ENCODE data around the gene ABCA13. TPM values are rescaled to one million over a fixed set of nuclear protein-coding genes. Genes with fewer than 3 reads are reported as not detected.

ABCA13 gene
- total RNA-seq, 3 donors from 2014 or later (not counting 1 experiment from before 2014, with no cell fraction given): 0.05 to 0.09 TPM; not detected in 1

DNA sequence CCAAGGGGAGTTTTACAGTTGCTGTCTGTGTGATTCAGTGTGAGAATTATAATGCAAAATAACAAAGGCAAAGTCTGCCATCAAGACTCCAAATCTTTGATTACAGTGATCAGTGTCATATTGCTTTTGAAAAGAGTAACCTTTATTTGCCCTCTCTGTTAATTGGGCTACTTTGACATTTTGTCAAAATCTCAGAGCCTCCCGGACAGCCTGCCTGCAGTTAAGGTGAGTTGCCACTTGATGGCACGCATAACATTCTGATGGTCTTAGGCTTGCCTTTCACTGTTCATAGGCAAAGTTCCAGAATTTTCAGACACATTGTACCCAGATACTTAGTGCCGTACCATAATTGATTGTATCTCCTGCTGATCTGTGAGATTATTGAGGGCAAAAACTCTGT, 253.5 kb downstream of the ABCA13 start:
- no peaks in the 10 kb centered on the region for H3K36me3 Mint-ChIP-seq
- peaks cover 0 to 2% of the 10 kb centered on the region in 2 donors for H3K9me3 Mint-ChIP-seq
- ATAC-seq (no peak), DNase-seq (no peak)
- Histone ChIP-seq H3K27ac (ENCODE audit: low read length) (no peak overlapping the region), H3K4me1 (ENCODE audit: control insufficient read depth, insufficient read depth, low read length) (no peaks in the 10 kb centered on the region), H3K27me3 (ENCODE audit: control insufficient read depth, insufficient read depth, low read length) (no peaks in the 10 kb centered on the region), H3K4me3 (ENCODE audit: low read length) (no peak overlapping the region), H3K36me3 (ENCODE audit: control insufficient read depth, insufficient read depth, low read length) (no peaks in the 10 kb centered on the region), H3K9me3 (ENCODE audit: control insufficient read depth, insufficient read depth, low read length) (no peaks in the 10 kb centered on the region)
- WGBS (ENCODE audit: insufficient coverage): 87% methylated on average over 3 of the region's 3 CpGs
- H3K4me1 Mint-ChIP-seq: no peaks in the 10 kb centered on the region
- H3K27ac Mint-ChIP-seq: no peak overlapping the region
- intact Hi-C loops (cut with micrococcal nuclease): no loop called here
- TF ChIP-seq, protein P1, sequence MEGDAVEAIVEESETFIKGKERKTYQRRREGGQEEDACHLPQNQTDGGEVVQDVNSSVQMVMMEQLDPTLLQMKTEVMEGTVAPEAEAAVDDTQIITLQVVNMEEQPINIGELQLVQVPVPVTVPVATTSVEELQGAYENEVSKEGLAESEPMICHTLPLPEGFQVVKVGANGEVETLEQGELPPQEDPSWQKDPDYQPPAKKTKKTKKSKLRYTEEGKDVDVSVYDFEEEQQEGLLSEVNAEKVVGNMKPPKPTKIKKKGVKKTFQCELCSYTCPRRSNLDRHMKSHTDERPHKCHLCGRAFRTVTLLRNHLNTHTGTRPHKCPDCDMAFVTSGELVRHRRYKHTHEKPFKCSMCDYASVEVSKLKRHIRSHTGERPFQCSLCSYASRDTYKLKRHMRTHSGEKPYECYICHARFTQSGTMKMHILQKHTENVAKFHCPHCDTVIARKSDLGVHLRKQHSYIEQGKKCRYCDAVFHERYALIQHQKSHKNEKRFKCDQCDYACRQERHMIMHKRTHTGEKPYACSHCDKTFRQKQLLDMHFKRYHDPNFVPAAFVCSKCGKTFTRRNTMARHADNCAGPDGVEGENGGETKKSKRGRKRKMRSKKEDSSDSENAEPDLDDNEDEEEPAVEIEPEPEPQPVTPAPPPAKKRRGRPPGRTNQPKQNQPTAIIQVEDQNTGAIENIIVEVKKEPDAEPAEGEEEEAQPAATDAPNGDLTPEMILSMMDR (IDR thresholded peaks at IDR 0.05): no peak
- no peaks in the 10 kb centered on the region for H3K27me3 Mint-ChIP-seq (ENCODE audit: low read depth in 2 of 2)
- H3K4me3 Mint-ChIP-seq: no peak overlapping the region

DNA sequence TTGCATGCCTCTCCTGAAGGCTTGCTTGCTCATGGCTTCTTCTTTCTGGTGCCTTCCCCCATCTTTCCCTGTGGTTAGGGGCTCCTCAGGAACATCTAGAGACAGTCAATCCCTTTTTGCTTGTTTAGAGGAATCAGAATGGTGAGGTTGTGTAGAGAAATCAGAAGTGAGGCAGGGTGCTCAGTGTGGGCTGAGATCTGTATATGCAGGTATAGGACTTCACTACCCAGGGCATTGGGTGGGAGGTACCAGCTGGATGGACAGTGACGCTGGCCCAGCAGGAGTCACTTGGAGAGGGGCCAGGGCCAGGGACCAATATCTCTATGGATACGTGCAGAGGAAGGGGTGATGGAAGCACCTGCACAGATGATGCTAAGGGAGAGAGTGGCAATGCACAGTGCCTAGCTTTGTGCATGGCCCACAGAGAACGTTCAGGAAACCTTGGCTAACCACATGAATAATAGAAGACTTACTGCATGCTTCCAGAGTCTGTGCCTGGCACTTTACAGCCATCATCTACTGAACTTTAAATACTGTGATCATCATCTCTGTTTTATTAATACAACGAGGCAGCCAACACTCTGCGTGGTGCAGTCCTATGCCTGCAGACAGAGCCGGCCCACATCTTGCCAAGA, 255.2 kb downstream of the ABCA13 start:
- no peaks in the 10 kb centered on the region for H3K4me1 Mint-ChIP-seq
- WGBS (ENCODE audit: insufficient coverage): 85% methylated on average over 6 of the region's 6 CpGs
- no peaks in the 10 kb centered on the region for H3K27me3 Mint-ChIP-seq (ENCODE audit: low read depth in 2 of 2)
- H3K27ac Mint-ChIP-seq: no peak overlapping the region
- intact Hi-C loops (cut with micrococcal nuclease): no loop called here
- H3K4me3 ChIP-seq (ENCODE audit: low read length): no peak overlapping the region
- H3K36me3 Mint-ChIP-seq: no peaks in the 10 kb centered on the region
- H3K27me3 ChIP-seq (ENCODE audit: control insufficient read depth, insufficient read depth, low read length): no peaks in the 10 kb centered on the region
- no peak overlapping the region for H3K4me3 Mint-ChIP-seq
- DNase-seq (no peak), ATAC-seq (no peak)
- no peaks in the 10 kb centered on the region for H3K9me3 ChIP-seq (ENCODE audit: control insufficient read depth, insufficient read depth, low read length)
- H3K36me3 ChIP-seq (ENCODE audit: control insufficient read depth, insufficient read depth, low read length): no peaks in the 10 kb centered on the region
- H3K4me1 ChIP-seq (ENCODE audit: control insufficient read depth, insufficient read depth, low read length): no peaks in the 10 kb centered on the region
- H3K9me3 Mint-ChIP-seq: peaks cover 0 to 4% of the 10 kb centered on the region in 2 donors
- TF ChIP-seq, protein P1 (IDR thresholded peaks at IDR 0.05): no peak
- H3K27ac ChIP-seq (ENCODE audit: low read length): no peak overlapping the region

DNA sequence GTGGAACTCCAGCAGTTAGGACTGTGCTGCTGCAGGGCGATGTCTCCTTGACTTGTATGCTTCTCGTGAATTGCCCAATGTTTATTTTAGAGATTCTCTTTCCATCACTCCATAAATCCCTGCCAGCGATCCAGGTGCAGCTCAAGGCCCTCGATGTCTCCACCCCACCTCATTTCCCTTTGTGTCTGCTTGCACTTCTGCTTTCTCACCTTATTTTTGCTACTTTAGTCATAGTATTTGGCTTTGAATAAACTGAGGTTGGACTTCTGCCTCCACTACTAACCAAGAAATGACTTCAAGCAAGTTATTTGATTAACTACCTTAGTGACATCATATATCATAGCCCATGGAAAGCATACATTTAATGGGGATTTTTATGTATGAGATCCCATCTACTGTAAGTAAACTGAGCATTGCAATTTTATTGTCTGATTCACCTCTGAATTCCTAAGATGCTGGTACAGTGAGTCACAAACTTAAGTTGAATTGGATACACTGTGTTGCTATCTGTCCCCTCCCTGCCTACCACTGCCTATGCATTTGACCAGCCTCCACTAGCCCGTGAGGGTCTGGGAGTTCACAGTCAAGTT, 255.8 kb downstream of the ABCA13 start:
- ATAC-seq (no peak), DNase-seq (no peak)
- Histone ChIP-seq H3K27ac (ENCODE audit: low read length) (no peak overlapping the region), H3K4me1 (ENCODE audit: control insufficient read depth, insufficient read depth, low read length) (no peaks in the 10 kb centered on the region), H3K36me3 (ENCODE audit: control insufficient read depth, insufficient read depth, low read length) (no peaks in the 10 kb centered on the region), H3K4me3 (ENCODE audit: low read length) (no peak overlapping the region), H3K9me3 (ENCODE audit: control insufficient read depth, insufficient read depth, low read length) (no peaks in the 10 kb centered on the region), H3K27me3 (ENCODE audit: control insufficient read depth, insufficient read depth, low read length) (no peaks in the 10 kb centered on the region)
- Mint-ChIP-seq H3K4me3 (no peak overlapping the region), H3K27me3 (ENCODE audit: low read depth in 2 of 2) (no peaks in the 10 kb centered on the region), H3K36me3 (no peaks in the 10 kb centered on the region), H3K9me3 (peaks cover 0 to 2% of the 10 kb centered on the region in 2 donors), H3K27ac (no peak overlapping the region), H3K4me1 (no peaks in the 10 kb centered on the region)
- 85% methylated on average over 5 of the region's 5 CpGs for WGBS (ENCODE audit: insufficient coverage)
- TF ChIP-seq, protein P1 (IDR thresholded peaks at IDR 0.05): no peak
- intact Hi-C loops (cut with micrococcal nuclease): no loop called here

DNA sequence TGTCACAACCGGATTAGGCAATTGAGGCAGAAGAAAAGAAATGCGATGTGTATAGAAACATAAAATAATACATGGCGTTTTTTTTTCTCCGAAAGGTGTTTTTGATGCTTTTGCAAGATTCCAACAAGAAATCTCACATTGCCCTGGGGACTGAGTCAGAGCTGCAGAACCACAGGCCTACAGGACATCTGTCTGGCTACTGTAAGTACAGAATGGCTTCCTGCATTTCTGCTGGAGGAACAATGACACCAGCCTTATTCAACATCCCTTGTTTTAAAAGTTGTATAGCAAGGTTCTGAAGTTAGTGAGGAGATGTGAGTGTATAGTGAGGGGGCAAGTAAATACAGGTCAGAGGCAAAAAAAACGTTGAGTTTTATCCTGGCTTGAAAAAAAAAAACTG, 256.4 kb downstream of the ABCA13 start:
- H3K9me3 ChIP-seq (ENCODE audit: control insufficient read depth, insufficient read depth, low read length): no peaks in the 10 kb centered on the region
- Mint-ChIP-seq H3K27me3 (ENCODE audit: low read depth in 2 of 2) (no peaks in the 10 kb centered on the region), H3K36me3 (no peaks in the 10 kb centered on the region), H3K9me3 (peaks cover 0 to 2% of the 10 kb centered on the region in 2 donors), H3K27ac (no peak overlapping the region), H3K4me3 (no peak overlapping the region), H3K4me1 (no peaks in the 10 kb centered on the region)
- no peak overlapping the region for H3K27ac ChIP-seq (ENCODE audit: low read length)
- no peaks in the 10 kb centered on the region for H3K27me3 ChIP-seq (ENCODE audit: control insufficient read depth, insufficient read depth, low read length)
- no peak overlapping the region for H3K4me3 ChIP-seq (ENCODE audit: low read length)
- DNase-seq: no peak
- H3K36me3 ChIP-seq (ENCODE audit: control insufficient read depth, insufficient read depth, low read length): no peaks in the 10 kb centered on the region
- WGBS (ENCODE audit: insufficient coverage): 88% methylated on average over 5 of the region's 5 CpGs
- no peaks in the 10 kb centered on the region for H3K4me1 ChIP-seq (ENCODE audit: control insufficient read depth, insufficient read depth, low read length)
- TF ChIP-seq, protein P1 (IDR thresholded peaks at IDR 0.05): no peak
- intact Hi-C loops (cut with micrococcal nuclease): no loop called here
- ATAC-seq: no peak

Measured in natural killer cell (primary cell).